Right atrium auricular region (tissue), 2 donors: Measurements from ENCODE around the gene TMSB10. TPM values are rescaled to one million over a fixed set of nuclear protein-coding genes. Genes with fewer than 3 reads are reported as not detected.

Source experiments
- DNase-seq: peaks from one replicate; pipeline ENCODE4 v3.0.0-alpha.2; 2019; ENCODE audit warnings: low spot score
- H3K27ac ChIP-seq, 2 donors: fragments of 200-600 bp; sonication (generic); 1 replicate in 1 of 2; 2 replicates in 1 of 2; pipeline ENCODE4 v1.5.1; 2016 to 2019
- H3K27me3 ChIP-seq, 2 donors: fragments of 200-600 bp; sonication (generic); one replicate each; pipeline versions ENCODE4 v1.5.1 to v1.6.0; 2017 to 2019
- H3K36me3 ChIP-seq: fragments of 200-600 bp; sonication (generic); one replicate; pipeline ENCODE4 v1.5.1; 2016
- H3K4me1 ChIP-seq, 2 donors: fragments of 200-600 bp; sonication (generic); one replicate each; pipeline versions ENCODE4 v1.5.1 to v1.6.0; 2017 to 2019
- H3K4me3 ChIP-seq, 2 donors: fragments of 200-600 bp; sonication (generic); 1 replicate in 1 of 2; 2 replicates in 1 of 2; pipeline ENCODE4 v1.5.1; 2017 to 2019; ENCODE audit warnings: mild to moderate bottlenecking in 1 of 2, moderate library complexity in 1 of 2
- H3K9me3 ChIP-seq, 2 donors: fragments of 200-600 bp; sonication (generic); one replicate each; pipeline ENCODE4 v1.5.1; 2019
- total RNA-seq, 2 donors: library from RNA; depleted of rRNA; stranded (reverse); fragments of >200 nt; gene quantifications; one replicate each; pipeline ENCODE4 v1.1.0, GENCODE V29; 2016
- TF ChIP-seq, protein P1 (sequence below), 2 donors: fragments of 200-600 bp; sonication (generic); IDR thresholded peaks; one replicate each; pipeline ENCODE4 v1.5.1; 2019; ENCODE audit warnings: antibody characterized with exemption in 2 of 2

Gene TMSB10
- total RNA-seq, 2 donors from 2014 or later, result 1,113 to 1,769 TPM

DNA sequence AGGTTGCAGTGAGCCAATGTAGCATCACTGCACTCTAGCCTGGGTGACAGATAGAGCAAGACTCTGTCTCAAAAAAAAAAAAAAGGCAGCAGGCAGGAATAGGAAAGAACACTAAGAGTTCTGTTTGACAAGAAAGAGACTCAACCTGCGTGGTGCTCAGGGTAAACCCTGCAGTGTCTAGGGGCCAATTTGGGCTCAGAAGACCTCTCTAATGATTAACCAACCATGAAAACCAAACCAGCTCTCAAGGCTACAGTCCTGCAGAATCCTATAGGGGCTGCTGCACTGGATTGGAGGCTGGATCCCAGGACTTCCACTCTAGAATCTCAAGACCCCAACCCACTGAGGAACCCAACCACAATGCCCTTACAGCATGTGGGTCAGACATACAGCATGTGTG lies 27.0 kb upstream of the TMSB10 start:
- Histone ChIP-seq H3K9me3 (no peaks in the 10 kb centered on the region), H3K27ac (no peak overlapping the region), H3K36me3 (no peaks in the 10 kb centered on the region), H3K27me3 (peaks cover 8 to 12% of the 10 kb centered on the region in 2 donors), H3K4me1 (peaks cover 0 to 30% of the 10 kb centered on the region in 2 donors), H3K4me3 (no peak overlapping the region)
- DNase-seq, result peak; percentile 46
- TF ChIP-seq, protein P1, sequence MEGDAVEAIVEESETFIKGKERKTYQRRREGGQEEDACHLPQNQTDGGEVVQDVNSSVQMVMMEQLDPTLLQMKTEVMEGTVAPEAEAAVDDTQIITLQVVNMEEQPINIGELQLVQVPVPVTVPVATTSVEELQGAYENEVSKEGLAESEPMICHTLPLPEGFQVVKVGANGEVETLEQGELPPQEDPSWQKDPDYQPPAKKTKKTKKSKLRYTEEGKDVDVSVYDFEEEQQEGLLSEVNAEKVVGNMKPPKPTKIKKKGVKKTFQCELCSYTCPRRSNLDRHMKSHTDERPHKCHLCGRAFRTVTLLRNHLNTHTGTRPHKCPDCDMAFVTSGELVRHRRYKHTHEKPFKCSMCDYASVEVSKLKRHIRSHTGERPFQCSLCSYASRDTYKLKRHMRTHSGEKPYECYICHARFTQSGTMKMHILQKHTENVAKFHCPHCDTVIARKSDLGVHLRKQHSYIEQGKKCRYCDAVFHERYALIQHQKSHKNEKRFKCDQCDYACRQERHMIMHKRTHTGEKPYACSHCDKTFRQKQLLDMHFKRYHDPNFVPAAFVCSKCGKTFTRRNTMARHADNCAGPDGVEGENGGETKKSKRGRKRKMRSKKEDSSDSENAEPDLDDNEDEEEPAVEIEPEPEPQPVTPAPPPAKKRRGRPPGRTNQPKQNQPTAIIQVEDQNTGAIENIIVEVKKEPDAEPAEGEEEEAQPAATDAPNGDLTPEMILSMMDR (IDR thresholded peaks at IDR 0.05), result no peak

DNA sequence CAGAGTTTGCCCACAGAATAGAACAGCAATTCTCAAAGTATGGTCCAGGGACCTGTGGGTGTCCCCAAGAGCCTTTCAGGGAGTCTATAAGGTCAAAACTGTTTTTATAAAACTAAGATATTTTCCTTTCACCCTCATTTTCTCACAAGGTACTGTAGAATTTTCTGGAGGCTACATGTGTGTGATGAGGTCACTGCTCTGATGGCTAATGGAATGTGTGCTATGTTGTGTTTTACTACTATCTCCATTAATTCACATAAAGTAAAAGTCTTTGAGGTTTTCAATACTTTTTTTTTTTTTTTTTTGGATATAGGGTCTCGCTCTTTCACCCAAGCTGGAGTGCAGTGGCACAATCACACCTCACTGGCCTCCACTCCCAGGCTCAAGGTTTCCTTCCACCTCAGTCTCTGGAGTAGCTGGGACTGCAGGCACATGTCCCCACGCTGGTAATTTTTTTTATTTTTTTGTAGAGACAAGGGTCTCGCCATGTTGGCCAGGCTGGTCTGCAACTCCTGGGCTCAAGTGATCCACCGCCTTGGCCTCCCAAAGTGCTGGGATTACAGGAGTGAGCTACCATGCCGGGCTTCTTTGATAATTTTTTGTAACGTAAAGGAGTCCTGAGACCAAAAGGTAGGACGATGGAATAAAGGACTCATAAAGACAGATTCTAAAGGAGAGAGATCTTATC lies 26.4 kb upstream of the TMSB10 start:
- TF ChIP-seq, protein P1 (IDR thresholded peaks at IDR 0.05), result no peak
- no peak overlapping the region for H3K27ac ChIP-seq
- no peaks in the 10 kb centered on the region for H3K9me3 ChIP-seq
- H3K36me3 ChIP-seq, result no peaks in the 10 kb centered on the region
- H3K4me3 ChIP-seq, result no peak overlapping the region
- DNase-seq, result peak; percentile 46
- peaks cover 8 to 12% of the 10 kb centered on the region in 2 donors for H3K27me3 ChIP-seq
- H3K4me1 ChIP-seq, result peaks cover 0 to 30% of the 10 kb centered on the region in 2 donors

DNA sequence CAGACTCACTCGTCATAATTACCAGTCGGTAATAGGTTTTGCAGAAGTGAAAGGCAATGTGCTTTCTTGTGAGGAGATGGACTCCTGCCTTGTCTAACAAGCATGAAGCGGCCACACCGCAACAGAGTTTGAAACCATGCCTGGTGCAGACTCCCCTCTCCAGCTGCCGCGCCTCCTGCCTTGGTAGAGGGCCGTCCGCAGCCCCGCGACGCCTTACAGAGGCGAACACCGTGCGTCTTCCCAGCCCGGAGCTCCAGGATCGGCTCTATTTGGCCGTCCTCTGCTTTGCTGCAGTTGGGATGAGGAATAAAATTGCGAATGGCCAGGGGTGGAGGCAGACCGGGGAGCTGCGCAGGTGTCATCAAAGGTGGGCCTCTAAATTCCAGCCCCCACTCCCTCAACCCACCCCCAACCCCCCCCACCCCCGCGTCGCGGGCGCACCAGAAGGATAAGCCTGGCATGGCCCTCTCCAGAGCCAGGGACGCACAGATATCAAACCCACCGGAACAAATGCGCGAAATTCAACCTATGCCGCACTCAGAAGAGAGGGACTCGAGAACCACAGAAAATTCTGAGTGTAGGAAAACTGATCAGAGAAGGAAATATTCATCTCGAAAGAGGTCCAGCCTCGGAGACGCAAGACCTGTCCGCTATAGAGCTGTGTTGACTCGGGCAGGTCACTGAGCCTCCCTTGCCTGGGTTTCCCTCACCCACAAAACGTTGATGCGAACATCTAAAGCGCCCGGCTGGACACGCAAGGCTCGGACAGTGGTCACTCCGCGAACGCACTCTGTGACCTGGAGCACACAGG lies 25.7 kb upstream of the TMSB10 start:
- H3K9me3 ChIP-seq, result no peaks in the 10 kb centered on the region
- H3K4me3 ChIP-seq, result peak overlapping the region; percentile 35 to 53
- peak; percentile 55 for DNase-seq
- no peaks in the 10 kb centered on the region for H3K36me3 ChIP-seq
- peaks cover 0 to 30% of the 10 kb centered on the region in 2 donors for H3K4me1 ChIP-seq
- H3K27ac ChIP-seq, result no peak overlapping the region
- peaks cover 8 to 12% of the 10 kb centered on the region in 2 donors for H3K27me3 ChIP-seq
- TF ChIP-seq, protein P1 (IDR thresholded peaks at IDR 0.05), result no peak

DNA sequence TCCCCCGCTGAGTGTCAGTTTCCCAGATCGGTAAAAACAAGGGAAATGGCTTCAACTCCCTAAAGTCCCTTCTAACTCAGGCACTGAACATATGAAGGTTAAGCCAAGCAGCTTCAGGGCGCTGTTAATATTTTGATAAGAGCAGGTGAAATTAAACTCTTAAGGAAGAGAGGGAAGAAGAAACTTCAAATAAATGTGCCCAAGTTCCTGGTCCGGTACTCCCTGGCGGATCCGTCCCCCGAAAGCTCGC lies 25.1 kb upstream of the TMSB10 start:
- Histone ChIP-seq H3K9me3 (no peaks in the 10 kb centered on the region), H3K36me3 (no peaks in the 10 kb centered on the region)
- TF ChIP-seq, protein P1 (IDR thresholded peaks at IDR 0.05), result no peak

DNA sequence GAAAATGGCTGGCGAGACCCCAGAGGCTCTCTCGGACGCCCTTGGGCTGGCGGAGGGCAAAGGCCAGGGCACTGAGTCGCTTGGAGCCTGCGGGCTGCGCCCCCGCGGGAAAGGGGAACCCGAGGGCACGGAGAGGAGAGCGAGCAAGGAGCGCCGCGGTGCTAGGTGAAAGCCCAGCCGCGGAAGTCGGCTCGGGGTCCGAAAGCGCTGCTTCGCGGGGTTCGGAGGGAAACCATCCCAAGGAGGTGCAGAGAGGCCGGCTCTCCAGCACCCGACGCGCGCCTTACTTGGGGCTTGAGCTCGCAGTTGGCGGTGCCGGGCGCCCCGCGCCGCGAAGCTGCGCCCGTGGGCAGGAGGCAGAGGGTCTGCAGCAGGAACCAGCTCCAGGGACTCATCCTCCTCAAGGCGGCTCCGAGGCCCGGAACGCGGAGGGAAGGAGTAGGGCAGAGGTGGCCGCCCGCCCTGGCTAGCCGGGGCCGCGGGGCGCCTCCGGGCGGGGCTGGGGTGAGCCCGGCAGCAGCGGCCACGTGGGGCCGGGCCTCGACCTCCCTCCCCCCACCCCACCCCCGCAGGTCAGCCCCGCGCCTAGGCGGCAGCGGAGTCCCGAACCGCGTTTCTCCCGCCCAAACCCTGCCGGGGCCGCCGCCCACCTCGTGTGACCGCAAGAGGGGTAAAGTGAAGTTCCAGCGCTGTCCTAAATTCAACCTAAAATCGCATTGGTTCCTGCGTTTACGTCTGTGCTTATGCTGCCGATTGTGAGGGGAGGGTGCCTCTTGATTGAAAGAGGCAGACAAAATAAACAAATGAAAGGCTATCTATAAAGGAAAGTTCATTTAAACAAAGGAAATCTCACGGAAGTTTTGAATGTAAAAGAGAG lies 24.6 kb upstream of the TMSB10 start, which contains the start of gene TRABD2A:
Gene TRABD2A (minus strand): TSS at position 440 of the 877 bp plus-strand sequence. CDS start 45 bp downstream, at position 395.
- Histone ChIP-seq H3K9me3 (no peaks in the 10 kb centered on the region), H3K4me3 (peak within 1 kb of the TSS; percentile 35 to 53), H3K27me3 (peaks cover 8 to 12% of the 10 kb centered on the region in 2 donors), H3K36me3 (no peaks in the 10 kb centered on the region), H3K27ac (no peak within 1 kb of the TSS), H3K4me1 (peaks cover 0 to 30% of the 10 kb centered on the region in 2 donors)
- peak; percentile 55 for DNase-seq
- TF ChIP-seq, protein P1 (IDR thresholded peaks at IDR 0.05), result no peak

More for the DNA sequence above, 25.1 kb upstream of the TMSB10 start:
- H3K27ac ChIP-seq, result no peak overlapping the region
- peak overlapping the region; percentile 35 to 53 for H3K4me3 ChIP-seq
- peaks cover 8 to 12% of the 10 kb centered on the region in 2 donors for H3K27me3 ChIP-seq
- H3K4me1 ChIP-seq, result peaks cover 0 to 30% of the 10 kb centered on the region in 2 donors
- no peak for DNase-seq
